H1 (cell line): ENCODE data around the gene LEFTY1. TPM values are rescaled to one million over a fixed set of nuclear protein-coding genes. Genes with fewer than 3 reads are reported as not detected.

Experiments used
- BCL11A ChIP-seq, 2 experiments: IDR thresholded peaks; one replicate each; pipeline ENCODE4 v1.6.1; 2011; ENCODE audit warnings: low read depth in 2 of 2, low read length in 2 of 2, mild to moderate bottlenecking in 2 of 2
- BRCA1 ChIP-seq: IDR thresholded peaks from 2 replicates; pipeline ENCODE4 v1.6.1; 2012; ENCODE audit warnings: low read depth, low read length, improper control_type of control experiment
- EP300 ChIP-seq, 2 experiments: IDR thresholded peaks; 1 replicate in 1 of 2; 2 replicates in 1 of 2; pipeline ENCODE4 v1.6.1; 2011 to 2012; ENCODE audit warnings: low read depth in 2 of 2, low read length in 2 of 2, mild to moderate bottlenecking in 2 of 2, borderline replicate concordance in 1 of 2, inconsistent platforms in 1 of 2, moderate library complexity in 1 of 2
- KDM1A ChIP-seq: fragments of 200-600, 300-600 bp; sonication (generic); IDR thresholded peaks from 2 replicates; pipeline ENCODE4 v1.7.1; 2016; ENCODE audit warnings: mild to moderate bottlenecking, low read length, borderline replicate concordance
- NRF1 ChIP-seq: IDR thresholded peaks from 2 replicates; pipeline ENCODE4 v1.6.1; 2011; ENCODE audit warnings: mild to moderate bottlenecking, low read depth, low read length, improper control_type of control experiment
- SRF ChIP-seq: IDR thresholded peaks from 2 replicates; pipeline ENCODE4 v1.6.1; 2011; ENCODE audit warnings: mild to moderate bottlenecking, low read depth, low read length, moderate library complexity
- SUZ12 ChIP-seq: fragments of 200-600 bp; sonication (generic); IDR thresholded peaks from 2 replicates; pipeline ENCODE4 v1.6.1; 2012; ENCODE audit warnings: mild to moderate bottlenecking, inconsistent platforms, low read length, moderate library complexity, mixed read lengths
- TEAD4 ChIP-seq: IDR thresholded peaks from 2 replicates; pipeline ENCODE4 v1.6.1; 2012; ENCODE audit warnings: low read depth, low read length, inconsistent platforms, mixed read lengths
- polyA plus RNA-seq, 7 experiments: library from polyadenylated mRNA; depleted of rRNA in 3 of 7; stranded (reverse) in 5 of 7; unstranded in 2 of 7; fragments of >200 nt in 5 of 7; fragments of 200-250 nt in 2 of 7; gene quantifications; 1 replicate in 5 of 7; 2 replicates in 1 of 7; 4 replicates in 1 of 7; pipeline versions ENCODE4 v1.2.1 to v1.2.3, GENCODE V29; 2011 to 2013; ENCODE audit warnings: missing spikeins in 2 of 7, mixed read lengths in 2 of 7
- total RNA-seq: library from RNA; stranded (reverse); fragmentation: NEBNext Ultra II Directional; extraction: Animal tissue kit (Norgen Biotek cat#: 25700); gene quantifications from 2 replicates; pipeline ENCODE4 v1.2.1, GENCODE V29; 2021
- TF ChIP-seq, protein P1 (sequence below): fragments of 300-600 bp; sonication (generic); IDR thresholded peaks from 2 replicates; pipeline ENCODE4 v1.7.1; 2012; ENCODE audit warnings: low read length, moderate library complexity, mild to moderate bottlenecking, inconsistent platforms; ENCODE audit not compliant: insufficient replicate concordance
- TF ChIP-seq, protein P2 (sequence below): IDR thresholded peaks from 2 replicates; pipeline ENCODE4 v1.6.1; 2011; ENCODE audit warnings: low read depth, mild to moderate bottlenecking, low read length; ENCODE audit not compliant: insufficient read depth

The LEFTY1 gene
- total and polyA plus RNA-seq, 2 of the 8 experiments (the other 6 are each of a cell fraction or from before 2014, with no cell fraction given): 4.5 to 11.7 TPM

DNA sequence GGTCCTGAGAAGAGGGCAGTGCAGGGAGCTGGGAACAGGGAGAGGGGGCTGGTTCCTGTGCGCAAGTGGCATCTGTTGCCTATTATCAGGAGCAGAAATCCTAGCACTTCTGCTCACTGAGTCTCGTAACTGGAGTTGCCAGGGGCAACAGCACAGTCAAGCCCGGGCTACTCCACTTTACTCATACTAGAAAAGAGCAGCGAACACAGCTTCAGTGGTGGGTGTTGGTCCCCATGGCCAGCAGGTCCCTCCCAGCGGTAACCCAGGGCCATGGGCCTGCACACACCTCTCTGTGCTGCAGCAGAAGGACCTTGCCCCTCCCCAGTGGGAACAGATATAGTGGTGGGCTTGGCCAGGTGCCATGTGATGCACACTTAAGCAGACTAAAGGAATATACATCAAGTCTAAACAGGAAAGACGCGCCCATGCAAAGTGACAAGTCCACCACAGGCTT is 26.6 kb upstream of the LEFTY1 start (continued):
- TF ChIP-seq, protein P1, sequence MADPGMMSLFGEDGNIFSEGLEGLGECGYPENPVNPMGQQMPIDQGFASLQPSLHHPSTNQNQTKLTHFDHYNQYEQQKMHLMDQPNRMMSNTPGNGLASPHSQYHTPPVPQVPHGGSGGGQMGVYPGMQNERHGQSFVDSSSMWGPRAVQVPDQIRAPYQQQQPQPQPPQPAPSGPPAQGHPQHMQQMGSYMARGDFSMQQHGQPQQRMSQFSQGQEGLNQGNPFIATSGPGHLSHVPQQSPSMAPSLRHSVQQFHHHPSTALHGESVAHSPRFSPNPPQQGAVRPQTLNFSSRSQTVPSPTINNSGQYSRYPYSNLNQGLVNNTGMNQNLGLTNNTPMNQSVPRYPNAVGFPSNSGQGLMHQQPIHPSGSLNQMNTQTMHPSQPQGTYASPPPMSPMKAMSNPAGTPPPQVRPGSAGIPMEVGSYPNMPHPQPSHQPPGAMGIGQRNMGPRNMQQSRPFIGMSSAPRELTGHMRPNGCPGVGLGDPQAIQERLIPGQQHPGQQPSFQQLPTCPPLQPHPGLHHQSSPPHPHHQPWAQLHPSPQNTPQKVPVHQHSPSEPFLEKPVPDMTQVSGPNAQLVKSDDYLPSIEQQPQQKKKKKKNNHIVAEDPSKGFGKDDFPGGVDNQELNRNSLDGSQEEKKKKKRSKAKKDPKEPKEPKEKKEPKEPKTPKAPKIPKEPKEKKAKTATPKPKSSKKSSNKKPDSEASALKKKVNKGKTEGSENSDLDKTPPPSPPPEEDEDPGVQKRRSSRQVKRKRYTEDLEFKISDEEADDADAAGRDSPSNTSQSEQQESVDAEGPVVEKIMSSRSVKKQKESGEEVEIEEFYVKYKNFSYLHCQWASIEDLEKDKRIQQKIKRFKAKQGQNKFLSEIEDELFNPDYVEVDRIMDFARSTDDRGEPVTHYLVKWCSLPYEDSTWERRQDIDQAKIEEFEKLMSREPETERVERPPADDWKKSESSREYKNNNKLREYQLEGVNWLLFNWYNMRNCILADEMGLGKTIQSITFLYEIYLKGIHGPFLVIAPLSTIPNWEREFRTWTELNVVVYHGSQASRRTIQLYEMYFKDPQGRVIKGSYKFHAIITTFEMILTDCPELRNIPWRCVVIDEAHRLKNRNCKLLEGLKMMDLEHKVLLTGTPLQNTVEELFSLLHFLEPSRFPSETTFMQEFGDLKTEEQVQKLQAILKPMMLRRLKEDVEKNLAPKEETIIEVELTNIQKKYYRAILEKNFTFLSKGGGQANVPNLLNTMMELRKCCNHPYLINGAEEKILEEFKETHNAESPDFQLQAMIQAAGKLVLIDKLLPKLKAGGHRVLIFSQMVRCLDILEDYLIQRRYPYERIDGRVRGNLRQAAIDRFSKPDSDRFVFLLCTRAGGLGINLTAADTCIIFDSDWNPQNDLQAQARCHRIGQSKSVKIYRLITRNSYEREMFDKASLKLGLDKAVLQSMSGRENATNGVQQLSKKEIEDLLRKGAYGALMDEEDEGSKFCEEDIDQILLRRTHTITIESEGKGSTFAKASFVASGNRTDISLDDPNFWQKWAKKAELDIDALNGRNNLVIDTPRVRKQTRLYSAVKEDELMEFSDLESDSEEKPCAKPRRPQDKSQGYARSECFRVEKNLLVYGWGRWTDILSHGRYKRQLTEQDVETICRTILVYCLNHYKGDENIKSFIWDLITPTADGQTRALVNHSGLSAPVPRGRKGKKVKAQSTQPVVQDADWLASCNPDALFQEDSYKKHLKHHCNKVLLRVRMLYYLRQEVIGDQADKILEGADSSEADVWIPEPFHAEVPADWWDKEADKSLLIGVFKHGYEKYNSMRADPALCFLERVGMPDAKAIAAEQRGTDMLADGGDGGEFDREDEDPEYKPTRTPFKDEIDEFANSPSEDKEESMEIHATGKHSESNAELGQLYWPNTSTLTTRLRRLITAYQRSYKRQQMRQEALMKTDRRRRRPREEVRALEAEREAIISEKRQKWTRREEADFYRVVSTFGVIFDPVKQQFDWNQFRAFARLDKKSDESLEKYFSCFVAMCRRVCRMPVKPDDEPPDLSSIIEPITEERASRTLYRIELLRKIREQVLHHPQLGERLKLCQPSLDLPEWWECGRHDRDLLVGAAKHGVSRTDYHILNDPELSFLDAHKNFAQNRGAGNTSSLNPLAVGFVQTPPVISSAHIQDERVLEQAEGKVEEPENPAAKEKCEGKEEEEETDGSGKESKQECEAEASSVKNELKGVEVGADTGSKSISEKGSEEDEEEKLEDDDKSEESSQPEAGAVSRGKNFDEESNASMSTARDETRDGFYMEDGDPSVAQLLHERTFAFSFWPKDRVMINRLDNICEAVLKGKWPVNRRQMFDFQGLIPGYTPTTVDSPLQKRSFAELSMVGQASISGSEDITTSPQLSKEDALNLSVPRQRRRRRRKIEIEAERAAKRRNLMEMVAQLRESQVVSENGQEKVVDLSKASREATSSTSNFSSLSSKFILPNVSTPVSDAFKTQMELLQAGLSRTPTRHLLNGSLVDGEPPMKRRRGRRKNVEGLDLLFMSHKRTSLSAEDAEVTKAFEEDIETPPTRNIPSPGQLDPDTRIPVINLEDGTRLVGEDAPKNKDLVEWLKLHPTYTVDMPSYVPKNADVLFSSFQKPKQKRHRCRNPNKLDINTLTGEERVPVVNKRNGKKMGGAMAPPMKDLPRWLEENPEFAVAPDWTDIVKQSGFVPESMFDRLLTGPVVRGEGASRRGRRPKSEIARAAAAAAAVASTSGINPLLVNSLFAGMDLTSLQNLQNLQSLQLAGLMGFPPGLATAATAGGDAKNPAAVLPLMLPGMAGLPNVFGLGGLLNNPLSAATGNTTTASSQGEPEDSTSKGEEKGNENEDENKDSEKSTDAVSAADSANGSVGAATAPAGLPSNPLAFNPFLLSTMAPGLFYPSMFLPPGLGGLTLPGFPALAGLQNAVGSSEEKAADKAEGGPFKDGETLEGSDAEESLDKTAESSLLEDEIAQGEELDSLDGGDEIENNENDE: no peak
- TF ChIP-seq, protein P2, sequence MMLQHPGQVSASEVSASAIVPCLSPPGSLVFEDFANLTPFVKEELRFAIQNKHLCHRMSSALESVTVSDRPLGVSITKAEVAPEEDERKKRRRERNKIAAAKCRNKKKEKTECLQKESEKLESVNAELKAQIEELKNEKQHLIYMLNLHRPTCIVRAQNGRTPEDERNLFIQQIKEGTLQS: no peak
- TF ChIP-seq SUZ12: no peak
- TF ChIP-seq SRF: no peak
- no peak for TF ChIP-seq BCL11A (IDR thresholded peaks at IDR 0.05; ENCODE audit: low read depth in 2 of 2, low read length in 2 of 2)
- TF ChIP-seq NRF1: no peak
- no peak for TF ChIP-seq KDM1A
- no peak for TF ChIP-seq TEAD4
- no peak for TF ChIP-seq EP300 (IDR thresholded peaks at IDR 0.05; ENCODE audit: borderline replicate concordance in 1 of 2, low read depth in 2 of 2, low read length in 2 of 2)
- no peak for TF ChIP-seq BRCA1
